GM12878 (cell line): ENCODE data around the gene PCCA.

Experiments used
- CEBPB ChIP-seq, 2 experiments: fragments of 150-350 bp in 1 of 2; IDR thresholded peaks; 2 replicates each; pipeline ENCODE4 v1.6.1; 2012 to 2014; ENCODE audit warnings: low read depth in 2 of 2, low read length in 2 of 2, borderline replicate concordance in 1 of 2, inconsistent platforms in 1 of 2
- DPF2 ChIP-seq: fragments of 450-650 bp; IDR thresholded peaks from 2 replicates; pipeline ENCODE4 v1.6.1; 2017; ENCODE audit warnings: mild to moderate bottlenecking
- EGR1 ChIP-seq, 2 experiments: IDR thresholded peaks; 1 replicate in 1 of 2; 2 replicates in 1 of 2; pipeline ENCODE4 v1.6.1; 2011 to 2012; ENCODE audit warnings: low read depth in 2 of 2, low read length in 2 of 2, borderline replicate concordance in 1 of 2, mild to moderate bottlenecking in 1 of 2, moderate library complexity in 1 of 2
- EZH2 ChIP-seq: IDR thresholded peaks from 2 replicates; pipeline ENCODE4 v1.6.1; 2012; ENCODE audit warnings: low read depth, mild to moderate bottlenecking, control low read depth, inconsistent platforms, low read length, borderline replicate concordance; ENCODE audit not compliant: control insufficient read depth
- FOS ChIP-seq: IDR thresholded peaks from 3 replicates; pipeline ENCODE4 v1.6.1; 2011; ENCODE audit warnings: borderline replicate concordance; ENCODE audit not compliant: insufficient read length; ENCODE audit errors: extremely low read depth
- MTA2 ChIP-seq: fragments of 450-650 bp; IDR thresholded peaks from 2 replicates; pipeline ENCODE4 v1.6.1; 2016; ENCODE audit warnings: low read depth, mild to moderate bottlenecking, moderate library complexity
- MYB ChIP-seq: fragments of 150-350 bp; IDR thresholded peaks from 2 replicates; pipeline ENCODE4 v1.6.1; 2014; ENCODE audit warnings: mild to moderate bottlenecking, low read depth, low read length, borderline replicate concordance
- NR2F1 ChIP-seq: fragments of 450-650 bp; conservative IDR thresholded peaks from 2 replicates; pipeline ENCODE4 v1.6.1; 2017; ENCODE audit warnings: mild to moderate bottlenecking
- RAD21 ChIP-seq: IDR thresholded peaks from 2 replicates; pipeline ENCODE4 v1.6.1; 2011; ENCODE audit warnings: mild to moderate bottlenecking, low read depth, low read length, moderate library complexity; ENCODE audit not compliant: insufficient read depth
- SREBF2 ChIP-seq: IDR thresholded peaks from 2 replicates; pipeline ENCODE4 v1.6.1; 2012; ENCODE audit warnings: mild to moderate bottlenecking, low read length
- TF ChIP-seq, protein P1 (sequence below): fragments of 450-650 bp; IDR thresholded peaks from 2 replicates; pipeline ENCODE4 v1.6.1; 2017; ENCODE audit warnings: antibody characterized with exemption, mild to moderate bottlenecking, moderate library complexity
- TF ChIP-seq, protein P2 (sequence below), 3 experiments: IDR thresholded peaks in 2 of 3; conservative IDR thresholded peaks in 1 of 3; 2 replicates each; pipeline ENCODE4 v1.5.1; 2011; ENCODE audit warnings: low read depth in 3 of 3, low read length in 3 of 3, mild to moderate bottlenecking in 3 of 3, control low read depth in 2 of 3, moderate library complexity in 2 of 3, inconsistent platforms in 1 of 3, mixed read lengths in 1 of 3; ENCODE audit not compliant: control insufficient read depth in 2 of 3, insufficient read depth in 1 of 3; ENCODE audit errors: extremely low read depth in 1 of 3

DNA sequence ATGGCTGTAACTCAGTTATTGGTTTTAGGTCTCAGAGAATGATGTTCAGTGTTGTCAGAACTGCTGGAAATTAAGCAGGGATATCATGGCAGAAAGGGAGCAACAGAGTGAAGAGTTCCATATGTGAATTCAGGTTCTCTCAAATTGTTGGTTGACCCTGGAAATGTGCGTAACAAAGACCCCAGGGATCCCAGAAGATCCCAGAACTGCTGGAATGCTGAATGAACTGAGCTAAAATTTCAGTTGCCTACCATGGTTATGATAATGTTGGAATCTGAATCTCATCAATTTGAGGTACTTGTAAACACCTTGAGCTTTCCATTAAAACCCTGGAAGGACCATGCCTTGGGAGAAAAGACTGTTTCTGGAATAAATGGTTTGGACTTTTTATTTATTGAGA, 268.9 kb downstream of the PCCA start:
- TF ChIP-seq NR2F1 = no peak
- TF ChIP-seq EZH2 = no peak
- no peak for TF ChIP-seq MTA2
- TF ChIP-seq, protein P1, sequence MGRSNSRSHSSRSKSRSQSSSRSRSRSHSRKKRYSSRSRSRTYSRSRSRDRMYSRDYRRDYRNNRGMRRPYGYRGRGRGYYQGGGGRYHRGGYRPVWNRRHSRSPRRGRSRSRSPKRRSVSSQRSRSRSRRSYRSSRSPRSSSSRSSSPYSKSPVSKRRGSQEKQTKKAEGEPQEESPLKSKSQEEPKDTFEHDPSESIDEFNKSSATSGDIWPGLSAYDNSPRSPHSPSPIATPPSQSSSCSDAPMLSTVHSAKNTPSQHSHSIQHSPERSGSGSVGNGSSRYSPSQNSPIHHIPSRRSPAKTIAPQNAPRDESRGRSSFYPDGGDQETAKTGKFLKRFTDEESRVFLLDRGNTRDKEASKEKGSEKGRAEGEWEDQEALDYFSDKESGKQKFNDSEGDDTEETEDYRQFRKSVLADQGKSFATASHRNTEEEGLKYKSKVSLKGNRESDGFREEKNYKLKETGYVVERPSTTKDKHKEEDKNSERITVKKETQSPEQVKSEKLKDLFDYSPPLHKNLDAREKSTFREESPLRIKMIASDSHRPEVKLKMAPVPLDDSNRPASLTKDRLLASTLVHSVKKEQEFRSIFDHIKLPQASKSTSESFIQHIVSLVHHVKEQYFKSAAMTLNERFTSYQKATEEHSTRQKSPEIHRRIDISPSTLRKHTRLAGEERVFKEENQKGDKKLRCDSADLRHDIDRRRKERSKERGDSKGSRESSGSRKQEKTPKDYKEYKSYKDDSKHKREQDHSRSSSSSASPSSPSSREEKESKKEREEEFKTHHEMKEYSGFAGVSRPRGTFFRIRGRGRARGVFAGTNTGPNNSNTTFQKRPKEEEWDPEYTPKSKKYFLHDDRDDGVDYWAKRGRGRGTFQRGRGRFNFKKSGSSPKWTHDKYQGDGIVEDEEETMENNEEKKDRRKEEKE = no peak
- TF ChIP-seq, protein P2, sequence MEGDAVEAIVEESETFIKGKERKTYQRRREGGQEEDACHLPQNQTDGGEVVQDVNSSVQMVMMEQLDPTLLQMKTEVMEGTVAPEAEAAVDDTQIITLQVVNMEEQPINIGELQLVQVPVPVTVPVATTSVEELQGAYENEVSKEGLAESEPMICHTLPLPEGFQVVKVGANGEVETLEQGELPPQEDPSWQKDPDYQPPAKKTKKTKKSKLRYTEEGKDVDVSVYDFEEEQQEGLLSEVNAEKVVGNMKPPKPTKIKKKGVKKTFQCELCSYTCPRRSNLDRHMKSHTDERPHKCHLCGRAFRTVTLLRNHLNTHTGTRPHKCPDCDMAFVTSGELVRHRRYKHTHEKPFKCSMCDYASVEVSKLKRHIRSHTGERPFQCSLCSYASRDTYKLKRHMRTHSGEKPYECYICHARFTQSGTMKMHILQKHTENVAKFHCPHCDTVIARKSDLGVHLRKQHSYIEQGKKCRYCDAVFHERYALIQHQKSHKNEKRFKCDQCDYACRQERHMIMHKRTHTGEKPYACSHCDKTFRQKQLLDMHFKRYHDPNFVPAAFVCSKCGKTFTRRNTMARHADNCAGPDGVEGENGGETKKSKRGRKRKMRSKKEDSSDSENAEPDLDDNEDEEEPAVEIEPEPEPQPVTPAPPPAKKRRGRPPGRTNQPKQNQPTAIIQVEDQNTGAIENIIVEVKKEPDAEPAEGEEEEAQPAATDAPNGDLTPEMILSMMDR (IDR thresholded peaks at IDR 0.05 in 2 of 3, conservative IDR thresholded peaks at IDR 0.05 in 1 of 3; ENCODE audit: control insufficient read depth in 2 of 3, extremely low read depth in 1 of 3, insufficient read depth in 1 of 3, low read depth in 3 of 3, low read length in 3 of 3) = no peak
- no peak for TF ChIP-seq EGR1 (IDR thresholded peaks at IDR 0.05; ENCODE audit: borderline replicate concordance in 1 of 2, low read depth in 2 of 2, low read length in 2 of 2)
- no peak for TF ChIP-seq SREBF2
- no peak for TF ChIP-seq MYB
- no peak for TF ChIP-seq DPF2
- no peak for TF ChIP-seq RAD21
- no peak for TF ChIP-seq FOS
- no peak for TF ChIP-seq CEBPB (IDR thresholded peaks at IDR 0.05; ENCODE audit: borderline replicate concordance in 1 of 2, low read depth in 2 of 2, low read length in 2 of 2)
